SK-N-SH treated with all-trans-retinoic acid at 6 μM for 48 hours (cell line): ENCODE results near the gene SEMA4D.

Experiments used
- ARNTL ChIP-seq: fragments of 450-650 bp; formaldehyde crosslinking; IDR thresholded peaks from 2 replicates; pipeline ENCODE4 v1.5.0; 2020; ENCODE audit warnings: low read depth, mild to moderate bottlenecking, moderate library complexity, borderline replicate concordance
- CREB5 ChIP-seq: fragments of 250-450 bp; sonication (Bioruptor Pico); IDR thresholded peaks from 2 replicates; pipeline ENCODE4 v1.5.1; 2020; ENCODE audit warnings: low read depth, mild to moderate bottlenecking, moderate library complexity
- ISL1 ChIP-seq: fragments of 250-450 bp; sonication (Bioruptor Pico); IDR thresholded peaks from 2 replicates; pipeline ENCODE4 v2.1.2; 2022; ENCODE audit warnings: mild to moderate bottlenecking, moderate library complexity
- PATZ1 ChIP-seq: fragments of 250-450 bp; sonication (Bioruptor Pico); IDR thresholded peaks from 2 replicates; pipeline ENCODE4 v1.8.0; 2020; ENCODE audit warnings: mild to moderate bottlenecking, moderate library complexity, borderline replicate concordance
- PPARA ChIP-seq: fragments of 250-450 bp; sonication (Bioruptor Pico); IDR thresholded peaks from 2 replicates; pipeline ENCODE4 v1.5.0; 2020; ENCODE audit warnings: mild to moderate bottlenecking, borderline replicate concordance
- SNAI2 ChIP-seq: fragments of 250-450 bp; sonication (Bioruptor Pico); IDR thresholded peaks from 2 replicates; pipeline ENCODE4 v1.5.0; 2020; ENCODE audit warnings: mild to moderate bottlenecking, moderate library complexity
- TSHZ2 ChIP-seq: fragments of 250-450 bp; sonication (Bioruptor Pico); IDR thresholded peaks from 2 replicates; pipeline ENCODE4 v1.5.0; 2020; ENCODE audit warnings: mild to moderate bottlenecking, moderate library complexity
- ZFP3 ChIP-seq: fragments of 250-450 bp; sonication (Bioruptor Pico); IDR thresholded peaks from 2 replicates; pipeline ENCODE4 v1.5.0; 2020; ENCODE audit warnings: mild to moderate bottlenecking, moderate library complexity
- ZNF565 ChIP-seq: fragments of 450-650 bp; formaldehyde crosslinking; conservative IDR thresholded peaks from 2 replicates; pipeline ENCODE4 v1.5.0; 2020; ENCODE audit warnings: low read depth, mild to moderate bottlenecking, moderate library complexity

GRCh38 chr9:89387197-89387849, 110.6 kb downstream of the SEMA4D start:
- TF ChIP-seq ZFP3 (CRISPR knock-in tag) (no peak), PATZ1 (CRISPR knock-in tag) (no peak), ZNF565 (no peak), SNAI2 (CRISPR knock-in tag) (no peak), ISL1 (CRISPR knock-in tag) (no peak), CREB5 (CRISPR knock-in tag) (no peak), PPARA (no peak), ARNTL (CRISPR knock-in tag) (no peak), TSHZ2 (CRISPR knock-in tag) (no peak)
